ENCODE results near the gene TST.

TST gene

GRCh38 chr22:36982136-36982535 is 37.1 kb downstream of the TST start:
- no peak for DNase-seq (ENCODE audit: low read depth)

DNA sequence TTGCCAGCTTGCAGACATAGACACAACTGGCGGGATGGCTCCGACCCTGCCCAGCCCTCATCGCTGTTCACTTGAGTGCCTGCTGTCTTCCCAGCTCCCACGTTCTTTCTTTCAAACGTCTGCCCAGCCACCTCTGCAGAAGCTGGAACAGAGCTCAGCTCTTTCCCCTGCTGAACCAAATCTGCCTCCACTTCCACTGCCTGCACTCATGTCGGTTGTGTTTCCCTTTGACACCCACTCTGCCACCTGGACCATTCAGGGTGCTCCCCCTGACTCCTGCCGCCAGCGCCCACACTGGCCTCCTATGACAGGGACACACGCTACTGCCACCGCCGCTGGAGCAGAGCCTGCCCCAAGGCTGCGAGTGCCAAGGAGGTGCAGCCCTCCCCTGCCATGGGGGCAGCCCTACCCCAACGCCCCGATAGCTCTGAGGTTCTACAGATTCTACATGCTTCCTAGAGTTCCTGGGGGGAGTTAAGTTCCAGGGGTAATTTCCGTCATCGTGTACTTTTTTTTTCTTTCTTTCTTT is 37.9 kb downstream of the TST start:
- no peak for DNase-seq (ENCODE audit: low read depth)

DNA sequence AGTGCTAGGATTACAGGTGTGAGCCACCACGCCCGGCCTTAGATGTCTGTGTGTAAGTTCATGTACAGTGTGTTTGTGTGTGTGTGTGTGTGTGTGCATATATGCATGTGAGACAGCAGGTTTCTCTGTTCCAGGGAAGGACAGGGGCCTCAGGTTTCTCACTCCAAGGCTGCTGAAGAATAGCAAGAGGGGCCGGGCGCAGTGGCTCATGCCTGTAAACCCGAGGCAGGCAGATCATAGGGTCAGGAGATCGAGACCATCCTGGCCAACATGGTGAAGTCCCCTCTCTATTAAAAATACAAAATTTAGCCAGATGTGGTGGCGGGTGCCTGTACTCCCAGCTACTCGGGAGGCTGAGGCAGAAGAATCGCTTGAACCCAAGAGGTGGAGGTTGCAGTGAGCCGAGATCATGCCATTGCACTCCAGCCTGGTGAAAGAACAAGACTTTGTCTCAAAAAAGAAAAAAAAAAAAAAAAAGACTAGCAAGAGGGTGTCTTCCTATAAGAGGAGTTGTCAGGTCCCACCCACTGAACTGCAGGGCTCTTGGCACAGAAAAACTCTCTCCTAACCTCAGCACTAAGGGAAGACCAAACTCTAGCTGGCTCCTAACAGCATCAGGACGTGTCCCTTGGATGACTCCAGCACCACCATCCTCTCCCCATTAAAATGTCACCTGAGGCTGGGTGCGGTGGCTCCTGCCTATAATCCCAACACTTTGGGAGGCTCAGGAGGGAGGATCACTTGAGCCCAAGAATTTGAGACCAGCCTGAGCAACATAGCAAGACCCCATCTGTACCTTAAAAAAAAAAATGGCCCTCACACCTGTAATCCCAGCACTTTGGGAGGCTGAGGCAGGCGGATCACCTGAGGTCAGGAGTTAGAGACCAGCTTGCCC is 40.0 kb downstream of the TST start:
- DNase-seq (ENCODE audit: low read depth) = no peak

- DNase-seq (ENCODE audit: low read depth) = no peak
Measured at GRCh38 chr22:36977947-36978660, 41.1 kb downstream of the TST start.

GRCh38 chr22:36977401-36977861 is 41.8 kb downstream of the TST start:
- no peak for DNase-seq (ENCODE audit: low read depth)

DNA sequence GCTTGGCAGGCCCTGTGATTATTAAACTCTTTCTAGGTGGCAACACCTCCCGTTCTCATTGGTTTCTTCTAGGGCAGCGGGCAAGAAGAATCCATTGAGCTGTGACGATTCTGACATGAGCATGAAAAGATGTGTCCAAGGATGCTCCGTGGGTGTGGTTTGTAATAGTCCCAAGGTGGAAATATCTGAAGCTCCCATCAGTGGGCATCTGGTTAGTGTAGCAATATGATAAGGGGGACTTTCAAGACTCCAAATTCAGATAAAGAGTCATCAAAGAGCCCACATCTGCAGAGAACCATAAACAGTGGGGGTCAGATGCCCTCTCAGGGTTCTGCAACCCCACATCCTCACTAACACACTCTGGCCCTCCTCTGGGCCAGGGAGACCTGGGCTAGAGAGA is 42.6 kb downstream of the TST start:
- DNase-seq (ENCODE audit: low read depth) = no peak

DNA sequence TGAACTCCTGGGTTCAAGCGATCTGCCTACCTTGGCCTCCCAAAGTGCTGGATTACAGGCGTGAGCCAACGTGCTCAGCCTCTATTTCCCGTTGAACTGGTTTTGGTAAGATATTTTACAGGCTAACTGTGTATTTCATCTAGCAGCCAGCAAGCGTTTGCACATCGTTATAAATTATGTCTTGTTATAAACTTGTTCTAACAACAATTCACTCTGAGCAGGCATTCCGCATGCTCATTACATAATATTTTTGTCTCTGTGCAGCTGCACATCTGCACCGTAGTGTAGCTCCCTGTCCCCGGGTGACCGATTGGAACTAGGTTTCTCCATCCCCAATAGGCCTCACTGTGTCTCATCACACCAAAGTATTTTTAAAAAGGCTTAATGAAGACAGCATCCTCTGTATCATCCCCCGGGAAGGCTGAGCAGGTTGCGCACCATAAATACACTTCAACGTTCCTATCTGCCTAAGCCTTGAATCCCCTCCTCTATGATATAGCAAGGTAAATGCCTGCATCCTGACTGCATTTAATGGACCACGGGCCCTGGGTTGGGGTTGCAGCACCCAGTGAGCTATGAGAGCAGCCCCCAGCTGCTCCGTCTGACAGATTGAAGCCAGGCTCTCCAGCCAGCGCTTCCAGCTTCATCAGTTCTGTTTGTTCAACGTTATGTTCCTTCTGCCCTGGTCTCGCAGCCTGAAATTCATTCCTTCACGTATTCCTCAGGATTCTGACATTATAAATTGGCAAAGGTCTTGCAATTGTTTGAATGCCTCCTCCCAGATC is 47.7 kb downstream of the TST start:
- no peak for DNase-seq (ENCODE audit: low read depth)

DNA sequence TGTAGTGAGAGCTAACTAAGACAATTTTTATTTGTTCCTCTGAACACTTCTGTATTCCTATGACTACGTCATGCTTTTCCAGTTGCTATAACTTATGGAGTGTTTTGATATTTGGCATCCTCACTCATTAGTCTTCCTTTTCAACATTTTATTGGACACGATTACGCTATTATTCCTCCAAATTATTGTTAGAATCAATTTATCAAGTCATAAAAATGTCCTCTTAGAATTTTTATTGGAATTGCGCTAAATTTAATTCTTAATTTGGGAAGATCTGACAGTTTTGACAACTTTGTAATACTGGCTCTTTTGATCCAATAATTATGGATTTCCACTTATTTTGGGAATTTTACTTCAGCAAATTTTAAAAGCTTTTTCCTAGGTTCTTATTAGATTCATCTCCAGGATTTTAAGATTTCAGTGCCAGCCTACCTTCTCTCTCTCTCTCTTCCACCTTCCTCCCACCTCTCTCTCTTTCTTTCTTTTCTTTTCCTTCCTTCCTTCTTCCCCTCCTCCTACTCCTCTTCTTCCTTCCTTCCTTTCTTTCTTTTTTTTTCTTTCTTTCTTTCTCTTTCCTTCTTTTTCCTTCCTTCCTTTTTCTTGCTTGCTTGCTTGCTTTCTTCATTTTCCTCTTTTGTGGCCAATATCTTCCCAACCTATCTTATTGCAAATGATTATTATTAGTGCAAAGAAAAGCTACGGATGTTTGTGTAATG is 50.8 kb downstream of the TST start:
- DNase-seq (ENCODE audit: low read depth) = no peak

DNA sequence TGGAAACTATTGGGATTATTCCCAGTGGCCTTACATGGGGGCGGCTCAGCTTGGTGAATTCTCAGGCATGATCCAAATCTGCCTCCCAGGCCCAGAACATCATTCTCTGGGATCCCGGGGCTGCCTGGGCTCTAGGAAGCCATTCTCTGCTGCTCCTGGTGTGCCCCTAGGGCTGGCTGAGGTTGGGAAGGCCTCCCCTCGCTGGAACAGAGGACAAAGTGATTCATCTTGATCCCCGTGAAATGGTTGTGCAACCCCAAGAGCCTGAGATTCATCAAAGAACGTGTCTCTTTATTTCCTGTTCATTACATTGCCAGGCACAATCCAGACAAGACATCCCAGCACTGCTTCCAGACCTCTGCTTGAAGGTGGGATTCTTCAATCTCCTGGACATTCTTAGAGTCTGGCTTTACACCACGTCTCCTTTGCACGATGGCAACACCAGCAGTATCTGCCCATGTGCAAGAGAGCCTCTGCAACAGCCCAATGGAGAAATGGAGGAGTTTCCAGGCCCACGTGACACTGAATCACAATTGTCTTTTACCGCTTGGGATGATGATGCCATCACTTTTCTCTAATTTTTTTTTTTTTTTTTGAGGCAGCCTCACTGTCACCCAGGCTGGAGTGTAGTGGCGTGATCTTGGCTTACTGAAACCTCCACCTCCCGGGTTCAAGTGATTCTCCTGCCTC is 52.3 kb downstream of the TST start:
- DNase-seq (ENCODE audit: low read depth) = no peak

DNA sequence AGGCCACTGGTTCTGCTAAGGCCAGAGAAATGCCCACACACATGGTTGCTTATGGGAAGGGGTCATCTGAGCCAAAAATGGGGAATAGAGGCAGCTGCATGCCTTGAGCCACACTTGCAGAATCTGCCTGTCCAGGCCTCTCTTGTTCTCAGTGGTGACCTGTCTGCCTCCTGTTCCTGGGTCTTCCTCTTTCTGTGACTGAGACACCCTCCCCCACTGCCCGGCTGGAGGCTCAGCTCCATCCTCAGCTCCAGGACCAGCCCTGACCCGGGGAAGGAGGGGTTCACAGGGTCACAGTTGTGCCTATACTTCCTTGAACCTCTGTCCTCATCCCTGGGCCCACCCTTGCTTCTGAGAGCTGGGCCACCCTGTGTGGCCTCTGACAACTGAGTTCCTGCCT is 53.6 kb downstream of the TST start:
- no peak for DNase-seq (ENCODE audit: low read depth)

DNA sequence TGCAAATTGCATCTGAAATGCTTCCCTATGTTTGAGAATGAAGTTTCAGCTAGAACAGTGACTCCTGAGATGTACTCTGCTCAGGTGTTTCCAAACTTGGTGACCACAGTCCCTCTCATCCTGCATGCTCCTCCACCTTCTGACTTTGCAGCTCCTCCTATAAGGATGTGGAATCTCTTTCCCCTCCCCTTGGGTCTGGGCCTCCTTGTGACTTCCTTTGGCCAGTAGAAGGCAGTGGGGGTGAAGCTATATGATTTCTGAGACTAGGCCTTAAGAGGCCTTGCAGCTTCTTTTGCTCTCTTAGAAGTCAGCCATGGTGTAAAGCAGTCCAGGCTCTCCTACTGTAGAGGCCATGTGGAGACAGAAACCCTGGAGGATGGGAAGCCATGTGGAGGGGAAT is 55.1 kb downstream of the TST start:
- DNase-seq (ENCODE audit: low read depth) = no peak

DNA sequence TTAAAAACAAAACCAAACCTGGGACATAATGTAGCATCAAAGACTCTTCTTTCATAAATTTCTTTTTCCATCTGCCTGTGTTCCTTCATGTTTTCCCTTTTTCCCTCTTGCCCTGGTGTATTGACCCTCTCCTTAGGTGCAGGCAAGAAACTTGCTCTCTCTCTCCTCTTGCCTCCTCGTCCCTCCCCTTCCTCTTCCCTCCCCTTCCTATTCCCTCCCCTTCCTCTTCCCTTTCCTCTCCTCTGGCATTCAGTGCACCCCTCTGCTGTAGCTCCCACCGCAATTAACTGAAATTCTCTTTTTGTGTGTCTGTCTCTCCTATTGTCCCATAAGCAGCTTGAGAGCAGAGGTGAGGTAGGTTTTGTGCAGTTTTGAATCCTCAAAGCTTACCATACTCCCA is 55.9 kb downstream of the TST start:
- DNase-seq (ENCODE audit: low read depth) = peak; percentile 85

DNA sequence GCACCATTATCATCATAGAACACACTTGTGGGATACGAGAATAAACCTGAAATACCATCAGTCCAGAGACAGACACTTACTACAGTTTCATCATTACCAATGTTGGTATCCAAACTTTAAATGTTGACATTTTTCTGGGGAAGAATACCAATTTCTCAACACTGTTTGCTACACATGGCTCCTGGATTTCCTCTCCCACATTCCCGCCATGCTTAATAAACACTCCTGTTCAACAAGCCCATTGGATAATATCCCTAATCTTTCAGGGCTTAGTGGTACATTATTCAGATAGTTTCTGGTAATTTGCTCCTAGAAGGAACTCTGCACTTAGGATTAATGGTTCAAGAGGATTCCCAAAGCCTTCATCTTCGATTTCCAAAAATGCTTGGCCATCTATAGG is 57.6 kb downstream of the TST start:
- DNase-seq (ENCODE audit: low read depth) = no peak
